K562 (cell line): ENCODE results near the gene FRMD4A. TPM values are rescaled to one million over a fixed set of nuclear protein-coding genes. Genes with fewer than 3 reads are reported as not detected.

Experiments
- ATAC-seq: fragments of 200-7000 bp; cut with Tn5 transposase; 3 replicates; pipeline ENCODE4 v1.9.1; 2020; ENCODE audit warnings: moderate library complexity
- BruUV-seq: library from RNA; stranded (reverse); fragments of 400-500 nt; replicated peaks from 2 replicates; lab custom pipeline; 2021; lab: Mats Ljungman, UMichigan
- CTCF ChIA-PET: fragments of 300-600 bp; formaldehyde crosslinking; extraction: SDS; loops from one replicate; lab custom pipeline; 2021; ENCODE audit warnings: low intra/inter-chr PET ratio; lab: Yijun Ruan, JAX
- POLR2A ChIA-PET: fragments of 300-600, 350-650 bp; sonication (Branson Sonifier 250); formaldehyde crosslinking; extraction: SDS; loops from one replicate; lab custom pipeline; 2021; ENCODE audit warnings: antibody characterized with exemption, inconsistent platforms; lab: Yijun Ruan, JAX
- DNase-seq, 4 experiments: peaks; one replicate each; pipeline versions ENCODE4 v3.0.0 to v3.0.0-alpha.2; 2011 to 2018; ENCODE audit warnings: low spot score in 3 of 4, mixed read lengths in 3 of 4; ENCODE audit errors: extremely low read depth in 1 of 4
- FAIRE-seq: peaks from 2 replicates; lab custom pipeline; 2011; peaks lifted over from hg19 to GRCh38; lab: Jason Lieb, UNC
- H2AFZ ChIP-seq: 2 replicates; pipeline ENCODE4 v1.6.0; 2011; ENCODE audit warnings: low read depth, low read length, control low read depth, inconsistent platforms
- H3K27ac ChIP-seq: fragments of 200-600 bp; 3 replicates; pipeline ENCODE4 v1.8.0; 2011; ENCODE audit warnings: low read depth, mild to moderate bottlenecking, control low read depth, inconsistent platforms, low read length, moderate library complexity, mixed read lengths; ENCODE audit errors: extremely low read depth
- H3K27me3 ChIP-seq, 2 experiments: fragments of 300-600 bp in 1 of 2; 2 replicates in 1 of 2; 3 replicates in 1 of 2; pipeline versions ENCODE4 v1.6.0 to v1.8.0; 2011; ENCODE audit warnings: inconsistent platforms in 2 of 2, low read length in 2 of 2, mild to moderate bottlenecking in 1 of 2, mixed read lengths in 1 of 2, moderate library complexity in 1 of 2; ENCODE audit not compliant: control insufficient read depth in 2 of 2, insufficient read depth in 2 of 2
- H3K36me3 ChIP-seq: fragments of 300-600 bp; 3 replicates; pipeline ENCODE4 v1.8.0; 2011; ENCODE audit warnings: mild to moderate bottlenecking, low read length, inconsistent platforms; ENCODE audit not compliant: control insufficient read depth, insufficient read depth
- H3K4me1 ChIP-seq, 2 experiments: fragments of 200-600 bp in 1 of 2; replicated peaks in 1 of 2; 2 replicates in 1 of 2; 3 replicates in 1 of 2; pipeline versions ENCODE4 v1.5.1 to v1.8.0; 2011; ENCODE audit warnings: inconsistent platforms in 2 of 2, low read length in 2 of 2, mild to moderate bottlenecking in 1 of 2, mixed read lengths in 1 of 2, moderate library complexity in 1 of 2; ENCODE audit not compliant: control insufficient read depth in 2 of 2, insufficient read depth in 2 of 2
- H3K4me2 ChIP-seq: 2 replicates; pipeline ENCODE4 v1.6.1; 2011; ENCODE audit warnings: low read length, control low read depth, inconsistent platforms, mixed read lengths; ENCODE audit not compliant: insufficient read depth
- H3K4me3 ChIP-seq: fragments of 200-600 bp; sonication (generic), shearing (Covaris generic); 2 replicates; pipeline ENCODE4 v1.5.1; 2016; ENCODE audit warnings: control low read depth, inconsistent platforms
- H3K79me2 ChIP-seq: fragments of 200-600 bp; 3 replicates; pipeline ENCODE4 v1.8.0; 2011; ENCODE audit warnings: low read length, inconsistent platforms; ENCODE audit not compliant: control insufficient read depth, insufficient read depth
- H3K9ac ChIP-seq, 2 experiments: 2 replicates each; pipeline versions ENCODE4 v1.6.0 to v1.6.1; 2011; ENCODE audit warnings: low read depth in 2 of 2, low read length in 2 of 2, control low read depth in 1 of 2, inconsistent platforms in 1 of 2, mild to moderate bottlenecking in 1 of 2, mixed read lengths in 1 of 2; ENCODE audit not compliant: insufficient read depth in 1 of 2
- H3K9me1 ChIP-seq: one replicate; pipeline ENCODE4 v1.6.0; 2011; ENCODE audit warnings: inconsistent platforms, mild to moderate bottlenecking, low read length, moderate library complexity; ENCODE audit not compliant: control insufficient read depth, insufficient read depth
- H3K9me3 ChIP-seq: replicated peaks from 2 replicates; pipeline ENCODE4 v1.5.1; 2011; ENCODE audit warnings: low read depth, low read length, inconsistent platforms; ENCODE audit not compliant: control insufficient read depth, insufficient read depth
- H4K20me1 ChIP-seq: replicated peaks from 2 replicates; pipeline ENCODE4 v1.6.1; 2011; ENCODE audit warnings: low read length, inconsistent platforms, mixed read lengths; ENCODE audit not compliant: control insufficient read depth, insufficient read depth
- CREB1 ChIP-seq, 2 experiments: sonication (generic) in 1 of 2; formaldehyde crosslinking in 1 of 2; IDR thresholded peaks; 2 replicates each; pipeline versions ENCODE4 v1.6.1 to v1.8.0; 2012 to 2022; ENCODE audit warnings: inconsistent platforms in 1 of 2, mild to moderate bottlenecking in 1 of 2, missing genetic modification reagents in 1 of 2, moderate library complexity in 1 of 2
- FOXK2 ChIP-seq, 2 experiments: fragments of 450-650 bp; IDR thresholded peaks in 1 of 2; conservative IDR thresholded peaks in 1 of 2; 2 replicates each; pipeline ENCODE4 v1.6.1; 2016; ENCODE audit warnings: low read depth in 2 of 2, mild to moderate bottlenecking in 1 of 2
- PML ChIP-seq: IDR thresholded peaks from 2 replicates; pipeline ENCODE4 v1.6.1; 2012; ENCODE audit warnings: low read length, inconsistent platforms
- TEAD1 ChIP-seq, 2 experiments: fragments of 450-650 bp in 1 of 2; sonication (generic) in 1 of 2; formaldehyde crosslinking; IDR thresholded peaks; 2 replicates each; pipeline versions ENCODE4 v1.4.0 to v1.8.0; 2020 to 2022; ENCODE audit warnings: mild to moderate bottlenecking in 2 of 2, missing genetic modification reagents in 1 of 2
- ZC3H4 ChIP-seq: sonication (generic); formaldehyde crosslinking; IDR thresholded peaks from 2 replicates; pipeline ENCODE4 v1.9.0; 2021; ENCODE audit warnings: missing genetic modification reagents, borderline replicate concordance
- ZFP30 ChIP-seq: fragments of 250-450 bp; sonication (Bioruptor Pico); IDR thresholded peaks from 2 replicates; pipeline ENCODE4 v1.8.0; 2022; ENCODE audit warnings: moderate library complexity, mild to moderate bottlenecking, inconsistent platforms, borderline replicate concordance
- WGBS: fragments of 100-300 bp; shearing (Covaris generic); methylation state at CpG from one replicate; pipeline ENCODE4 v1.1.6; 2016; ENCODE audit warnings: low coverage, mixed read lengths; ENCODE audit not compliant: insufficient coverage; ENCODE audit errors: missing lambda C conversion rate; 5-methylcytosine and 5-hydroxymethylcytosine counted together
- in situ Hi-C: fragments of 300-500 bp; cut with MboI; formaldehyde crosslinking; loops from 4 replicates; pipeline ENCODE4 v1.15.0; 2018; ENCODE audit warnings: inconsistent platforms, mixed read lengths
- intact Hi-C: fragments of 100-400 bp; cut with micrococcal nuclease; formaldehyde crosslinking; loops from 2 replicates; pipeline ENCODE4 v1.14.2; 2022
- polyA plus RNA-seq, 8 experiments: library from polyadenylated mRNA; depleted of rRNA in 4 of 8; stranded (reverse) in 5 of 8; unstranded in 3 of 8; fragments of >200 nt; fragmentation: Nextera tagmentation in 2 of 8; fragmentation: Illumina TruSeq in 1 of 8; extraction: Ambion mirVana in 2 of 8; extraction: Trizol in 1 of 8; gene quantifications; 2 replicates each; pipeline versions ENCODE4 v1.2.1 to v1.2.3, GENCODE V29; 2011 to 2014; ENCODE audit warnings: inconsistent platforms in 1 of 8, missing spikeins in 1 of 8
- total RNA-seq, 7 experiments: library from RNA; depleted of rRNA in 6 of 7; stranded (reverse); fragments of >200 nt in 6 of 7; fragmentation: Illumina TruSeq in 2 of 7; extraction: Trizol in 2 of 7; gene quantifications; 2 replicates each; pipeline versions ENCODE4 v1.2.1 to v1.2.3, GENCODE V29; 2011 to 2021; ENCODE audit warnings: low replicate concordance in 1 of 7
- TF ChIP-seq, protein P1 (sequence below): fragments of 250-450 bp; sonication (Bioruptor Pico); IDR thresholded peaks from 2 replicates; pipeline ENCODE4 v1.5.1; 2021; ENCODE audit warnings: mild to moderate bottlenecking
- TF ChIP-seq, protein P2 (sequence below): sonication (generic); formaldehyde crosslinking; IDR thresholded peaks from 2 replicates; pipeline ENCODE4 v1.8.1; 2023; ENCODE audit warnings: mild to moderate bottlenecking, missing genetic modification reagents
- TF ChIP-seq, protein P3 (sequence below): fragments of 450-650 bp; IDR thresholded peaks from 2 replicates; pipeline ENCODE4 v1.6.1; 2014; ENCODE audit warnings: low read depth, mild to moderate bottlenecking, moderate library complexity, borderline replicate concordance

FRMD4A gene
- total and polyA plus RNA-seq, 9 of the 15 experiments (the other 6 are each of a cell fraction or from before 2014, with no cell fraction given), result 0.80 to 5.2 (median 3.0) TPM

DNA sequence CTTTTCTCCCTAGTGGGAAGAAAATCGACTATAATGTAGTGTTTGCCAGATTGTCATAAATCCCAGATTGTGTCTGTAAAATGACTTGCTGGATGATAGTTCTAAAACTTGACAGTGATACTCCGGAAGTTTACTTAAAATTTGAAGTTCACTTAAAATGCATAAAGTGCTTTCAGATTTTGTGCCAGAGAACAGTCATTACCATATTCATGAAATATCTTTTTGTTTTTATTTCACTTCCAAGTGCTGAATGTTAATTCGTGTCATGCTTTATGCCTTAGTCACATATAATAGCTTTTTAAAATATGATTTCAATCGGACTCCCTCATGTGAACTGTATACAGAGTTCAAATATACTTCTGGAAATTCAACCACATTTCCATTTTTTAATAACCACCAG, 713.6 kb downstream of the FRMD4A start (continued):
- TF ChIP-seq, protein P1, sequence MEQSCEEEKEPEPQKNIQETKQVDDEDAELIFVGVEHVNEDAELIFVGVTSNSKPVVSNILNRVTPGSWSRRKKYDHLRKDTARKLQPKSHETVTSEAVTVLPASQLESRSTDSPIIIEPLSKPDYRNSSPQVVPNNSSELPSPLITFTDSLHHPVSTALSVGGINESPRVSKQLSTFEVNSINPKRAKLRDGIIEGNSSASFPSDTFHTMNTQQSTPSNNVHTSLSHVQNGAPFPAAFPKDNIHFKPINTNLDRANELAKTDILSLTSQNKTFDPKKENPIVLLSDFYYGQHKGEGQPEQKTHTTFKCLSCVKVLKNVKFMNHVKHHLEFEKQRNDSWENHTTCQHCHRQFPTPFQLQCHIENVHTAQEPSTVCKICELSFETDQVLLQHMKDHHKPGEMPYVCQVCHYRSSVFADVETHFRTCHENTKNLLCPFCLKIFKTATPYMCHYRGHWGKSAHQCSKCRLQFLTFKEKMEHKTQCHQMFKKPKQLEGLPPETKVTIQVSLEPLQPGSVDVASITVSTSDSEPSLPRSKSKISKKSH (CRISPR knock-in tag), result no peak
- TF ChIP-seq PML, result no peak
- TF ChIP-seq ZC3H4 (CRISPR knock-in tag), result no peak
- TF ChIP-seq, protein P2, sequence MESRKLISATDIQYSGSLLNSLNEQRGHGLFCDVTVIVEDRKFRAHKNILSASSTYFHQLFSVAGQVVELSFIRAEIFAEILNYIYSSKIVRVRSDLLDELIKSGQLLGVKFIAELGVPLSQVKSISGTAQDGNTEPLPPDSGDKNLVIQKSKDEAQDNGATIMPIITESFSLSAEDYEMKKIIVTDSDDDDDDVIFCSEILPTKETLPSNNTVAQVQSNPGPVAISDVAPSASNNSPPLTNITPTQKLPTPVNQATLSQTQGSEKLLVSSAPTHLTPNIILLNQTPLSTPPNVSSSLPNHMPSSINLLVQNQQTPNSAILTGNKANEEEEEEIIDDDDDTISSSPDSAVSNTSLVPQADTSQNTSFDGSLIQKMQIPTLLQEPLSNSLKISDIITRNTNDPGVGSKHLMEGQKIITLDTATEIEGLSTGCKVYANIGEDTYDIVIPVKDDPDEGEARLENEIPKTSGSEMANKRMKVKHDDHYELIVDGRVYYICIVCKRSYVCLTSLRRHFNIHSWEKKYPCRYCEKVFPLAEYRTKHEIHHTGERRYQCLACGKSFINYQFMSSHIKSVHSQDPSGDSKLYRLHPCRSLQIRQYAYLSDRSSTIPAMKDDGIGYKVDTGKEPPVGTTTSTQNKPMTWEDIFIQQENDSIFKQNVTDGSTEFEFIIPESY (CRISPR knock-in tag), result no peak
- TF ChIP-seq ZFP30, result no peak

DNA sequence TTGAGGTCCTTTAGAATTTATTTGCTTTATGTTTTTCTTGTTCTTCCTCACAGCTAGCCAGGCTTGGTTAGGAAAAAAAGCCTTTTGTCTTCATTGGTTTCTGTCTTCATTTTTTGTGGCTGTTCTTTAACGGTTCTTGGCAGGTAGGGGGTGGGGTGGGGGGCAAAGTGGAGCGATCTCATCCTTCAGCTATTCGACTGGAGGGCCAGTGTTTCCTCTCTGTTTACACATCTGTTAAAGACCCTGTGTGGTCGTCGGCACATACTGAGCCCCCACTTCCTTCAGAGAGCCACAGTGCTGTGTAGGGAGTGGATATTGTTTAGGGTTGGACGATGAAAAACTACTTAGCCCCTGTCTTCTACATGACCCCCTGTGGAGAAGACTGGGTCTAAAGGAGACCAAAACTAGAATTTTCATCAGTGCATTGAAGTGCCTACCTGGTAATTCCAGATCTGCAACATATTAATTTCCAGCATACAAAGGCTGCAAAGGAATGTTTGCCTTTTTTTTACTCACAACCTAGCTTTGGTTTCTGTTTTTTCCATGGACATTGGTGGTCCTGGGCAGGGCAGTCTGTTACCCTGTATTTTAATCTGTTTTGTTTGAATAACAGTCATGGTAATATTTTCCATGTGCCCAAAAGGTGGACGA, 714.9 kb downstream of the FRMD4A start:
- Histone ChIP-seq H3K9ac (no peak overlapping the region), H3K27me3 (no peaks in the 10 kb centered on the region), H3K9me3 (no peaks in the 10 kb centered on the region), H3K4me3 (no peak overlapping the region), H3K9me1 (no peaks in the 10 kb centered on the region), H3K36me3 (peaks cover 21% of the 10 kb centered on the region), H4K20me1 (no peaks in the 10 kb centered on the region), H2AFZ (no peak overlapping the region), H3K4me2 (no peak overlapping the region), H3K4me1 (no peaks in the 10 kb centered on the region), H3K27ac (no peak overlapping the region), H3K79me2 (no peaks in the 10 kb centered on the region)
- ATAC-seq, result no peak
- intact Hi-C loops (no loop called here), in situ Hi-C loops (no loop called here)
- no peak for DNase-seq
- ChIA-PET POLR2A (interaction anchor here (1.4 kb wide), 1 partner anchor 10 kb away, joined by 3 read pairs; no protein-coding TSS in a partner anchor), CTCF (no interaction called here)
- no peak for FAIRE-seq
- 72% methylated on average over 6 of the region's 7 CpGs for WGBS
- TF ChIP-seq, protein P3, sequence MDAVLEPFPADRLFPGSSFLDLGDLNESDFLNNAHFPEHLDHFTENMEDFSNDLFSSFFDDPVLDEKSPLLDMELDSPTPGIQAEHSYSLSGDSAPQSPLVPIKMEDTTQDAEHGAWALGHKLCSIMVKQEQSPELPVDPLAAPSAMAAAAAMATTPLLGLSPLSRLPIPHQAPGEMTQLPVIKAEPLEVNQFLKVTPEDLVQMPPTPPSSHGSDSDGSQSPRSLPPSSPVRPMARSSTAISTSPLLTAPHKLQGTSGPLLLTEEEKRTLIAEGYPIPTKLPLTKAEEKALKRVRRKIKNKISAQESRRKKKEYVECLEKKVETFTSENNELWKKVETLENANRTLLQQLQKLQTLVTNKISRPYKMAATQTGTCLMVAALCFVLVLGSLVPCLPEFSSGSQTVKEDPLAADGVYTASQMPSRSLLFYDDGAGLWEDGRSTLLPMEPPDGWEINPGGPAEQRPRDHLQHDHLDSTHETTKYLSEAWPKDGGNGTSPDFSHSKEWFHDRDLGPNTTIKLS, result no peak
- TF ChIP-seq CREB1 (IDR thresholded peaks at IDR 0.05) (no peak), CREB1 (CRISPR knock-in tag; IDR thresholded peaks at IDR 0.05) (no peak), TEAD1 (CRISPR knock-in tag; IDR thresholded peaks at IDR 0.05) (no peak), FOXK2 (conservative IDR thresholded peaks at IDR 0.05 in 1 of 2, IDR thresholded peaks at IDR 0.05 in 1 of 2; ENCODE audit: low read depth in 2 of 2) (no peak)
- BruUV-seq, result no TSS peak
